ACC112 (cell line): ENCODE data around the gene GPR137.
"Not testable (repeated sequence)": the region's sequence is repeated elsewhere in the genome, so short reads cannot be mapped to it uniquely, and the experiment has no call there.

Source experiments
- H2AFZ ChIP-seq: fragments of 200-600 bp; sonication (generic); one replicate; pipeline ENCODE4 v1.6.0; 2017; ENCODE audit warnings: antibody characterized with exemption, low read length; ENCODE audit not compliant: unreplicated experiment
- H3K27ac ChIP-seq: fragments of 200-600 bp; sonication (generic); 2 replicates; pipeline ENCODE4 v1.5.1; 2014; ENCODE audit warnings: low read depth, mild to moderate bottlenecking, antibody characterized with exemption, low read length, moderate library complexity
- H3K27me3 ChIP-seq: fragments of 200-600 bp; sonication (generic); 2 replicates; pipeline ENCODE4 v1.6.1; 2014; ENCODE audit warnings: mild to moderate bottlenecking, antibody characterized with exemption, low read length, moderate library complexity, mixed read lengths; ENCODE audit not compliant: insufficient read depth
- H3K36me3 ChIP-seq: fragments of 200-600 bp; sonication (generic); 2 replicates; pipeline ENCODE4 v1.6.1; 2016; ENCODE audit warnings: mild to moderate bottlenecking, antibody characterized with exemption, low read length, moderate library complexity, mixed read lengths; ENCODE audit not compliant: insufficient read depth
- H3K4me1 ChIP-seq: fragments of 200-600 bp; sonication (generic); one replicate; pipeline ENCODE4 v1.6.1; 2016; ENCODE audit warnings: low read length, mixed read lengths; ENCODE audit not compliant: insufficient read depth, unreplicated experiment, control insufficient read depth
- H3K4me3 ChIP-seq: fragments of 200-600 bp; sonication (generic); 2 replicates; pipeline ENCODE4 v1.5.1; 2014; ENCODE audit warnings: mild to moderate bottlenecking, low read depth, low read length
- H3K79me2 ChIP-seq: fragments of 200-600 bp; sonication (generic); one replicate; pipeline ENCODE4 v1.6.0; 2016; ENCODE audit warnings: low read length; ENCODE audit not compliant: control insufficient read depth, unreplicated experiment, insufficient read depth

Gene GPR137

GRCh38 chr11:64306563-64306875 is 20.9 kb downstream of the GPR137 start:
- Histone ChIP-seq H3K27ac (no peak overlapping the region), H3K4me1 (peaks cover 14% of the 10 kb centered on the region), H3K27me3 (no peaks in the 10 kb centered on the region), H3K4me3 (peak overlapping the region; percentile 94), H3K79me2 (peaks cover 10% of the 10 kb centered on the region), H2AFZ (peak overlapping the region; percentile 48), H3K36me3 (no peaks in the 10 kb centered on the region)

GRCh38 chr11:64306876-64307622 is 21.4 kb downstream of the GPR137 start:
- peaks cover 14% of the 10 kb centered on the region for H3K4me1 ChIP-seq

GRCh38 chr11:64307795-64308194 is 22.1 kb downstream of the GPR137 start:
- H3K79me2 ChIP-seq = peaks cover 10% of the 10 kb centered on the region
- not testable (repeated sequence) for H3K36me3 ChIP-seq, H2AFZ ChIP-seq, H3K27me3 ChIP-seq, H3K4me3 ChIP-seq, H3K27ac ChIP-seq
- peaks cover 14% of the 10 kb centered on the region for H3K4me1 ChIP-seq

More at GRCh38 chr11:64306876-64307622, 21.4 kb downstream of the GPR137 start:
- H3K79me2 ChIP-seq = peaks cover 10% of the 10 kb centered on the region
- H3K4me3 ChIP-seq = peak overlapping the region; percentile 94
- no peaks in the 10 kb centered on the region for H3K27me3 ChIP-seq
- H3K27ac ChIP-seq = no peak overlapping the region
- no peaks in the 10 kb centered on the region for H3K36me3 ChIP-seq
- no peak overlapping the region for H2AFZ ChIP-seq

- H2AFZ ChIP-seq = no peak overlapping the region
- no peak overlapping the region for H3K27ac ChIP-seq
- H3K4me1 ChIP-seq = peaks cover 4% of the 10 kb centered on the region
Observed at GRCh38 chr11:64312947-64313346, 27.3 kb downstream of the GPR137 start.

GRCh38 chr11:64313491-64314145 is 28.0 kb downstream of the GPR137 start:
- H3K79me2 ChIP-seq = peaks cover 6% of the 10 kb centered on the region

More at GRCh38 chr11:64312947-64313346, 27.3 kb downstream of the GPR137 start:
- no peaks in the 10 kb centered on the region for H3K27me3 ChIP-seq
- peaks cover 6% of the 10 kb centered on the region for H3K79me2 ChIP-seq
- no peak overlapping the region for H3K4me3 ChIP-seq
- H3K36me3 ChIP-seq = no peaks in the 10 kb centered on the region

GRCh38 chr11:64314146-64314804 is 28.6 kb downstream of the GPR137 start:
- peaks cover 11% of the 10 kb centered on the region for H3K79me2 ChIP-seq
- no peak overlapping the region for H2AFZ ChIP-seq
- peaks cover 8% of the 10 kb centered on the region for H3K4me1 ChIP-seq
- no peaks in the 10 kb centered on the region for H3K27me3 ChIP-seq
- H3K4me3 ChIP-seq = no peak overlapping the region
- H3K36me3 ChIP-seq = no peaks in the 10 kb centered on the region
- H3K27ac ChIP-seq = no peak overlapping the region

More at GRCh38 chr11:64313491-64314145, 28.0 kb downstream of the GPR137 start:
- Histone ChIP-seq H3K27ac (no peak overlapping the region), H2AFZ (no peak overlapping the region), H3K27me3 (no peaks in the 10 kb centered on the region), H3K36me3 (no peaks in the 10 kb centered on the region), H3K4me1 (peaks cover 4% of the 10 kb centered on the region), H3K4me3 (no peak overlapping the region)

GRCh38 chr11:64314805-64315561 is 29.3 kb downstream of the GPR137 start:
- Histone ChIP-seq H3K27ac (no peak overlapping the region), H3K36me3 (no peaks in the 10 kb centered on the region), H3K79me2 (peaks cover 18% of the 10 kb centered on the region), H2AFZ (no peak overlapping the region), H3K4me1 (peaks cover 15% of the 10 kb centered on the region), H3K4me3 (no peak overlapping the region), H3K27me3 (no peaks in the 10 kb centered on the region)

- H3K27ac ChIP-seq, H3K36me3 ChIP-seq, H3K27me3 ChIP-seq, H2AFZ ChIP-seq: not testable (repeated sequence)
- Histone ChIP-seq H3K4me1 (peaks cover 15% of the 10 kb centered on the region), H3K4me3 (peak overlapping the region; percentile 93), H3K79me2 (peaks cover 18% of the 10 kb centered on the region)
Observed at GRCh38 chr11:64315667-64316526, 30.2 kb downstream of the GPR137 start.

GRCh38 chr11:64316672-64317324 is 31.1 kb downstream of the GPR137 start:
- Histone ChIP-seq H3K4me1 (peaks cover 15% of the 10 kb centered on the region), H2AFZ (peak overlapping the region; percentile 27), H3K4me3 (peak overlapping the region; percentile 93), H3K36me3 (no peaks in the 10 kb centered on the region), H3K27ac (peak overlapping the region; percentile 95), H3K79me2 (peaks cover 18% of the 10 kb centered on the region), H3K27me3 (no peaks in the 10 kb centered on the region)
